Stimulated activated CD4-positive, alpha-beta T cell treated with anti-CD3 and anti-CD28 coated beads, Interleukin-1b, Interleukin-23, amount 100 ng/mL, for 4 hours (primary cell): Measurements from ENCODE around the gene DCLK3.

Experiments
- DNase-seq, 2 donors: peaks; one replicate each; pipeline ENCODE4 v3.0.0-alpha.2; 2020; ENCODE audit warnings: low read depth in 2 of 2

The DCLK3 gene

GRCh38 chr3:36764704-36765038, 318 bp upstream of the DCLK3 start:
- no peak for DNase-seq

- no peak for DNase-seq
These were observed 1.2 kb downstream of the DCLK3 start for GRCh38 chr3:36762918-36763849.

GRCh38 chr3:36761779-36762178, 2.6 kb downstream of the DCLK3 start:
- no peak for DNase-seq

GRCh38 chr3:36756269-36756668, 8.1 kb downstream of the DCLK3 start:
- DNase-seq, result no peak

- no peak for DNase-seq
These were observed 13.0 kb downstream of the DCLK3 start for GRCh38 chr3:36751326-36751725.

GRCh38 chr3:36750737-36751136, 13.6 kb downstream of the DCLK3 start:
- no peak for DNase-seq

- DNase-seq, result no peak
These were observed 19.6 kb downstream of the DCLK3 start for GRCh38 chr3:36744763-36745162.

- no peak for DNase-seq
These were observed 20.5 kb downstream of the DCLK3 start for GRCh38 chr3:36743826-36744225.

GRCh38 chr3:36741285-36741684, 23.1 kb downstream of the DCLK3 start:
- DNase-seq, result no peak

- no peak for DNase-seq
These were observed 23.6 kb downstream of the DCLK3 start for GRCh38 chr3:36740787-36741186.

GRCh38 chr3:36738702-36739101, 25.7 kb downstream of the DCLK3 start:
- no peak for DNase-seq

- no peak for DNase-seq
These were observed 28.1 kb downstream of the DCLK3 start for GRCh38 chr3:36736301-36736700.

- DNase-seq, result no peak
These were observed 29.6 kb downstream of the DCLK3 start for GRCh38 chr3:36734742-36735141.

- no peak for DNase-seq
These were observed 30.6 kb downstream of the DCLK3 start for GRCh38 chr3:36733723-36734122.

- no peak for DNase-seq
These were observed 31.1 kb downstream of the DCLK3 start for GRCh38 chr3:36733162-36733696.

GRCh38 chr3:36730966-36731365, 33.4 kb downstream of the DCLK3 start:
- DNase-seq, result no peak

- DNase-seq, result no peak
These were observed 34.9 kb downstream of the DCLK3 start for GRCh38 chr3:36729204-36730056.

GRCh38 chr3:36714343-36715086, 49.8 kb downstream of the DCLK3 start:
- DNase-seq, result no peak

GRCh38 chr3:36713904-36714303, 50.4 kb downstream of the DCLK3 start:
- DNase-seq, result no peak

- DNase-seq, result no peak
These were observed 53.7 kb downstream of the DCLK3 start for GRCh38 chr3:36710606-36711005.

GRCh38 chr3:36709826-36710365, 54.5 kb downstream of the DCLK3 start:
- no peak for DNase-seq

GRCh38 chr3:36709281-36709680, 55.1 kb downstream of the DCLK3 start:
- no peak for DNase-seq
